HG02981 (cell line): ENCODE results near the gene PKD1.
"Not testable (repeated sequence)": the region's sequence is repeated elsewhere in the genome, so short reads cannot be mapped to it uniquely, and the experiment has no call there.

Experiments used
- ATAC-seq: cut with Tn5 transposase; IDR thresholded peaks from one replicate; pipeline ENCODE4 v1.9.1; 2021; ENCODE audit warnings: mild to moderate bottlenecking, moderate library complexity; ENCODE audit not compliant: unreplicated experiment

The PKD1 gene

GRCh38 chr16:2135770-2136490 is at the start of gene PKD1:
PKD1 (minus strand) TSS chr16:2135898; CDS start chr16:2135689, 209 bp downstream.
- ATAC-seq, result not testable (repeated sequence)

GRCh38 chr16:2184962-2185361 is 49.3 kb upstream of the PKD1 start:
- ATAC-seq, result no peak

- no peak for ATAC-seq
Measured at GRCh38 chr16:2184346-2184745, 48.6 kb upstream of the PKD1 start.

GRCh38 chr16:2183671-2184070 is 48.0 kb upstream of the PKD1 start:
- no peak for ATAC-seq

GRCh38 chr16:2181952-2182351 is 46.3 kb upstream of the PKD1 start:
- ATAC-seq, result no peak

GRCh38 chr16:2180962-2181923 is 45.5 kb upstream of the PKD1 start:
- ATAC-seq, result no peak

GRCh38 chr16:2180461-2180860 is 44.8 kb upstream of the PKD1 start:
- no peak for ATAC-seq

GRCh38 chr16:2179576-2179975 is 43.9 kb upstream of the PKD1 start:
- ATAC-seq, result no peak

GRCh38 chr16:2179107-2179501 is 43.4 kb upstream of the PKD1 start:
- no peak for ATAC-seq

GRCh38 chr16:2178321-2179106 is 42.8 kb upstream of the PKD1 start:
- no peak for ATAC-seq

GRCh38 chr16:2177561-2177960 is 41.9 kb upstream of the PKD1 start:
- no peak for ATAC-seq

GRCh38 chr16:2177101-2177500 is 41.4 kb upstream of the PKD1 start:
- no peak for ATAC-seq

- ATAC-seq, result no peak
Measured at GRCh38 chr16:2176047-2176446, 40.3 kb upstream of the PKD1 start.

- no peak for ATAC-seq
Measured at GRCh38 chr16:2175454-2175853, 39.8 kb upstream of the PKD1 start.

- ATAC-seq, result no peak
Measured at GRCh38 chr16:2174396-2175131, 38.9 kb upstream of the PKD1 start.

GRCh38 chr16:2173916-2174315 is 38.2 kb upstream of the PKD1 start:
- ATAC-seq, result no peak

GRCh38 chr16:2173366-2173765 is 37.7 kb upstream of the PKD1 start:
- no peak for ATAC-seq

- no peak for ATAC-seq
Measured at GRCh38 chr16:2172688-2173335, 37.1 kb upstream of the PKD1 start.

GRCh38 chr16:2171601-2172178 is 36.0 kb upstream of the PKD1 start:
- ATAC-seq, result no peak
